IMR-90 (cell line): ENCODE data around the gene CHRM1. TPM values are rescaled to one million over a fixed set of nuclear protein-coding genes. Genes with fewer than 3 reads are reported as not detected.

Source experiments
- ATAC-seq: fragments of 200-7000 bp; cut with Tn5 transposase; 2 replicates; pipeline ENCODE4 v1.9.1; 2020; ENCODE audit warnings: low read depth, mild to moderate bottlenecking, moderate library complexity
- BruUV-seq: library from RNA; stranded (reverse); fragments of 400-500 nt; replicated peaks from 2 replicates; lab custom pipeline; 2021; lab: Mats Ljungman, UMichigan
- CTCF ChIA-PET: fragments of 300-600 bp; formaldehyde crosslinking; extraction: SDS; loops from one replicate; lab custom pipeline; 2021; ENCODE audit warnings: antibody characterized with exemption; lab: Yijun Ruan, JAX
- POLR2A ChIA-PET: fragments of 300-600 bp; sonication (Branson Sonifier 250); formaldehyde crosslinking; loops from one replicate; lab custom pipeline; 2022; ENCODE audit warnings: antibody characterized with exemption; ENCODE audit not compliant: unreplicated experiment; lab: Charles Lee
- DNase-seq: peaks from one replicate; pipeline ENCODE4 v3.0.0; 2013
- H2AFZ ChIP-seq: replicated peaks from 2 replicates; pipeline ENCODE3; 2013; ENCODE audit warnings: low read length, mild to moderate bottlenecking; ENCODE audit not compliant: poor library complexity
- H2AK5ac ChIP-seq: 2 replicates; pipeline ENCODE4 v1.6.1; 2013; ENCODE audit warnings: low read depth, low read length, inconsistent platforms
- H2AK9ac ChIP-seq: replicated peaks from 2 replicates; pipeline ENCODE3; 2013; ENCODE audit warnings: mild to moderate bottlenecking, low read depth, low read length, moderate library complexity; ENCODE audit not compliant: poor library complexity
- H2BK120ac ChIP-seq: 2 replicates; pipeline ENCODE4 v1.6.1; 2013; ENCODE audit warnings: low read depth, low read length, inconsistent platforms
- H2BK15ac ChIP-seq: 3 replicates; pipeline ENCODE4 v1.6.1; 2013; ENCODE audit warnings: low read depth, low read length, inconsistent platforms
- H2BK20ac ChIP-seq: 2 replicates; pipeline ENCODE4 v1.6.1; 2013; ENCODE audit warnings: low read depth, mild to moderate bottlenecking, inconsistent platforms, low read length, moderate library complexity
- H2BK5ac ChIP-seq: 2 replicates; pipeline ENCODE4 v1.6.1; 2013; ENCODE audit warnings: mild to moderate bottlenecking, low read depth, low read length, inconsistent platforms; ENCODE audit not compliant: poor library complexity, severe bottlenecking
- H3K14ac ChIP-seq: replicated peaks from 2 replicates; pipeline ENCODE4 v1.6.1; 2013; ENCODE audit warnings: low read depth, low read length, inconsistent platforms
- H3K18ac ChIP-seq: 2 replicates; pipeline ENCODE4 v1.6.1; 2013; ENCODE audit warnings: low read depth, low read length, control low read depth
- H3K23ac ChIP-seq: 2 replicates; pipeline ENCODE4 v1.6.1; 2013; ENCODE audit warnings: low read depth, low read length, inconsistent platforms
- H3K27ac ChIP-seq: 2 replicates; pipeline ENCODE4 v1.5.1; 2013; ENCODE audit warnings: mild to moderate bottlenecking, control low read depth, low read length; ENCODE audit not compliant: insufficient read depth
- H3K27me3 ChIP-seq: 2 replicates; pipeline ENCODE4 v1.6.1; 2013; ENCODE audit warnings: low read length; ENCODE audit not compliant: control insufficient read depth, insufficient read depth
- H3K36me3 ChIP-seq: 2 replicates; pipeline ENCODE4 v1.6.1; 2013; ENCODE audit warnings: low read length, mixed read lengths; ENCODE audit not compliant: control insufficient read depth, insufficient read depth
- H3K4ac ChIP-seq: 2 replicates; pipeline ENCODE4 v1.6.1; 2013; ENCODE audit warnings: low read depth, low read length, inconsistent platforms
- H3K4me1 ChIP-seq: 2 replicates; pipeline ENCODE4 v1.6.1; 2013; ENCODE audit warnings: low read length, mixed read lengths; ENCODE audit not compliant: control insufficient read depth, insufficient read depth
- H3K4me2 ChIP-seq: 2 replicates; pipeline ENCODE4 v1.6.1; 2013; ENCODE audit warnings: low read depth, mild to moderate bottlenecking, control low read depth, low read length, moderate library complexity
- H3K4me3 ChIP-seq: 2 replicates; pipeline ENCODE4 v1.5.1; 2013; ENCODE audit warnings: low read depth, mild to moderate bottlenecking, control low read depth, low read length, moderate library complexity; ENCODE audit not compliant: insufficient read depth
- H3K56ac ChIP-seq: 2 replicates; pipeline ENCODE4 v1.6.1; 2013; ENCODE audit warnings: low read length, inconsistent platforms; ENCODE audit not compliant: insufficient read depth; ENCODE audit errors: extremely low read depth
- H3K79me1 ChIP-seq, 2 experiments: 2 replicates each; pipeline ENCODE4 v1.6.1; 2013; ENCODE audit warnings: low read length in 2 of 2, inconsistent platforms in 1 of 2, low read depth in 1 of 2
- H3K9ac ChIP-seq: 2 replicates; pipeline ENCODE4 v1.6.1; 2013; ENCODE audit warnings: low read depth, low read length, control low read depth
- H3K9me1 ChIP-seq: 2 replicates; pipeline ENCODE4 v1.6.1; 2013; ENCODE audit warnings: low read length, inconsistent platforms; ENCODE audit not compliant: insufficient read depth
- H3K9me3 ChIP-seq: 2 replicates; pipeline ENCODE4 v1.6.1; 2013; ENCODE audit warnings: low read length; ENCODE audit not compliant: control insufficient read depth, insufficient read depth
- H4K20me1 ChIP-seq: 2 replicates; pipeline ENCODE4 v1.6.1; 2013; ENCODE audit warnings: low read length, inconsistent platforms; ENCODE audit not compliant: insufficient read depth
- H4K5ac ChIP-seq: 2 replicates; pipeline ENCODE4 v1.6.1; 2013; ENCODE audit warnings: mild to moderate bottlenecking, low read depth, low read length, control low read depth
- H4K8ac ChIP-seq, 2 experiments: 2 replicates each; pipeline ENCODE4 v1.6.1; 2013; ENCODE audit warnings: low read depth in 2 of 2, low read length in 2 of 2, control low read depth in 1 of 2, inconsistent platforms in 1 of 2
- H4K91ac ChIP-seq: 2 replicates; pipeline ENCODE4 v1.6.1; 2013; ENCODE audit warnings: low read depth, low read length, inconsistent platforms; ENCODE audit not compliant: insufficient read depth
- CEBPB ChIP-seq: IDR thresholded peaks from 2 replicates; pipeline ENCODE4 v1.6.1; 2012; ENCODE audit warnings: low read depth, low read length, improper control_type of control experiment
- FOS ChIP-seq: fragments of 150-350 bp; IDR thresholded peaks from 2 replicates; pipeline ENCODE4 v1.6.1; 2016; ENCODE audit warnings: low read depth, low read length
- MXI1 ChIP-seq: IDR thresholded peaks from 2 replicates; pipeline ENCODE4 v1.6.1; 2012; ENCODE audit warnings: low read depth, mild to moderate bottlenecking, low read length, moderate library complexity, borderline replicate concordance
- NFE2L2 ChIP-seq: fragments of 150-350 bp; IDR thresholded peaks from 2 replicates; pipeline ENCODE4 v1.6.1; 2016; ENCODE audit warnings: low read depth, mild to moderate bottlenecking, low read length
- POLR2A ChIP-seq: IDR thresholded peaks from 2 replicates; pipeline ENCODE4 v1.6.1; 2012; ENCODE audit warnings: mild to moderate bottlenecking, low read depth, low read length
- SMC3 ChIP-seq: fragments of 150-350 bp; IDR thresholded peaks from 2 replicates; pipeline ENCODE4 v1.6.1; 2016; ENCODE audit warnings: low read depth, mild to moderate bottlenecking, antibody characterized with exemption, low read length, moderate library complexity
- WGBS, 2 experiments: methylation state at CpG; one replicate each; pipeline versions ENCODE4 v1.1.5 to v1.1.7; 2013; ENCODE audit warnings: missing lambda C conversion rate in 2 of 2; ENCODE audit not compliant: insufficient read length in 1 of 2; ENCODE audit errors: extremely low coverage in 2 of 2; 5-methylcytosine and 5-hydroxymethylcytosine counted together
- dilution Hi-C: fragments of 300-500 bp; cut with HindIII; formaldehyde crosslinking; loops from one replicate; pipeline ENCODE4 v1.14.3; 2018; ENCODE audit warnings: low sequenced_read_pairs; ENCODE audit not compliant: unreplicated experiment
- in situ Hi-C: fragments of 300-500 bp; cut with MboI; formaldehyde crosslinking; loops from 3 replicates; pipeline ENCODE4 v1.14.3; 2019; ENCODE audit warnings: low sequenced_read_pairs, inconsistent platforms, mixed read lengths
- intact Hi-C: fragments of 100-400 bp; cut with micrococcal nuclease; formaldehyde crosslinking; loops from 2 replicates; pipeline ENCODE4 v1.10.0; 2022
- polyA plus RNA-seq, 3 experiments: library from polyadenylated mRNA; depleted of rRNA; stranded (reverse); fragments of >200 nt; gene quantifications; 2 replicates each; pipeline ENCODE4 v1.2.3, GENCODE V29; 2012; ENCODE audit warnings: low replicate concordance in 1 of 3
- total RNA-seq: library from RNA; depleted of rRNA; stranded (reverse); fragments of >200 nt; gene quantifications from 2 replicates; pipeline ENCODE4 v1.2.3, GENCODE V29; 2012
- TF ChIP-seq, protein P1 (sequence below): conservative IDR thresholded peaks from 2 replicates; pipeline ENCODE4 v1.5.1; 2012; ENCODE audit warnings: mild to moderate bottlenecking, low read depth, low read length, improper control_type of control experiment
- TF ChIP-seq, protein P2 (sequence below): fragments of 150-350 bp; IDR thresholded peaks from 2 replicates; pipeline ENCODE4 v1.6.1; 2017; ENCODE audit warnings: mild to moderate bottlenecking, antibody characterized with exemption, low read length, low read depth

CHRM1 gene
- total and polyA plus RNA-seq, 2 of the 4 experiments (the other 2 are of a cell fraction), result not detected

DNA sequence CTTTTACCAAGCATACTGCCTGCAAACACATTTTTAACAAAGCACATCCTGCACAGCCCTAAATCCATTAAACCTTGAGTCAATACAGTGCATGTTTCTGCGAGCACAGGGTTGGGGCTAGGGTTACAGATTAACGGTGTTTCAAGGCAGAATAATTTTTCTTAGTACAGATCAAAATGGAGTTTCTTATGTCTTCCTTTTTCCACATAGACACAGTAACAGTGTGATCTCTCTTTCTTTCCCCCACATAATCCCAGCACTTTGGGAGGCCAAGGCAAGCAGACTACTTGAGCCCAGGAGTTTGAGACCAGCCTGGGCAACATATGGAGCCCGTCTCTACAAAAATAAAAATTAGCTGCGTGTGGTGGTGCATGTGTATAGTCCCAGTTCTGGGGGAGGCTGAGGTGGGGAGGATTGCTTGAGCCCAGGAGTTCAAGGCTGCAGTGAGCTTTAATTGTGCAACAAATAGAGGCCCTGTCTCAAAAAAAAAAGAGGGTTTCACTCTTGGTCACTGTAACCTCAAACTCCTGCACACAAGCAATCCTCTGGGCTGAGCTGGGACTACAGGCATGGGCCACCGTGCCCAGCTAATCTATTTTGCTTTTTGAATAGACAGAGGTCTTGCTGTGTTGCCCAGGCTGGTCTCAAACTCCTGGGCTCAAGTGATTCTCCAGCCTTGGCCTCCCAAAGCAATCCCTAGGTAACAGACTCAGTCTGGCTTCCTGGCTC is 60.2 kb downstream of the CHRM1 start:
- dilution Hi-C loops (no loop called here), intact Hi-C loops (loop anchor here (5.0 kb wide), 2 partner anchors 134 to 249 kb away; partner anchors contain the start of genes EML3, HNRNPUL2, ROM1 and TTC9C), in situ Hi-C loops (loop anchor here (25.0 kb wide), 1 partner anchor 474 kb away; no protein-coding TSS in a partner anchor)
- WGBS, 2 experiments, result 100% methylated on average over 2 of the region's 5 CpGs; no CpG with 5 or more reads in 1 of the 2 experiments
- Histone ChIP-seq H3K4me2 (no peak overlapping the region), H3K36me3 (no peaks in the 10 kb centered on the region; the same call in 1 of the 2 replicates), H3K4me3 (no peak overlapping the region), H2AFZ (no peak overlapping the region), H2AK5ac (no peak overlapping the region), H3K9ac (no peak overlapping the region), H3K56ac (no peak overlapping the region), H4K8ac (no peak overlapping the region), H3K23ac (no peak overlapping the region), H3K27me3 (no peaks in the 10 kb centered on the region), H3K9me3 (no peaks in the 10 kb centered on the region), H2BK20ac (no peak overlapping the region), H4K20me1 (peaks cover 4% of the 10 kb centered on the region), H4K91ac (no peak overlapping the region), H3K4me1 (no peaks in the 10 kb centered on the region), H3K79me1 (peaks cover 23 to 32% of the 10 kb centered on the region in 2 experiments), H3K18ac (no peak overlapping the region), H2BK15ac (no peak overlapping the region), H2BK5ac (no peak overlapping the region), H2AK9ac (no peak overlapping the region), H4K5ac (no peak overlapping the region), H3K9me1 (0 out of 2 replicates have a peak, but pooled peaks cover 3% of the 10 kb centered on the region), H3K27ac (no peak overlapping the region), H3K14ac (no peak overlapping the region), H3K4ac (no peak overlapping the region), H2BK120ac (no peak overlapping the region)
- TF ChIP-seq, protein P1, sequence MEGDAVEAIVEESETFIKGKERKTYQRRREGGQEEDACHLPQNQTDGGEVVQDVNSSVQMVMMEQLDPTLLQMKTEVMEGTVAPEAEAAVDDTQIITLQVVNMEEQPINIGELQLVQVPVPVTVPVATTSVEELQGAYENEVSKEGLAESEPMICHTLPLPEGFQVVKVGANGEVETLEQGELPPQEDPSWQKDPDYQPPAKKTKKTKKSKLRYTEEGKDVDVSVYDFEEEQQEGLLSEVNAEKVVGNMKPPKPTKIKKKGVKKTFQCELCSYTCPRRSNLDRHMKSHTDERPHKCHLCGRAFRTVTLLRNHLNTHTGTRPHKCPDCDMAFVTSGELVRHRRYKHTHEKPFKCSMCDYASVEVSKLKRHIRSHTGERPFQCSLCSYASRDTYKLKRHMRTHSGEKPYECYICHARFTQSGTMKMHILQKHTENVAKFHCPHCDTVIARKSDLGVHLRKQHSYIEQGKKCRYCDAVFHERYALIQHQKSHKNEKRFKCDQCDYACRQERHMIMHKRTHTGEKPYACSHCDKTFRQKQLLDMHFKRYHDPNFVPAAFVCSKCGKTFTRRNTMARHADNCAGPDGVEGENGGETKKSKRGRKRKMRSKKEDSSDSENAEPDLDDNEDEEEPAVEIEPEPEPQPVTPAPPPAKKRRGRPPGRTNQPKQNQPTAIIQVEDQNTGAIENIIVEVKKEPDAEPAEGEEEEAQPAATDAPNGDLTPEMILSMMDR, result no peak
- TF ChIP-seq NFE2L2, result no peak
- no peak for TF ChIP-seq MXI1
- no peak for TF ChIP-seq FOS
- no peak for TF ChIP-seq SMC3
- TF ChIP-seq, protein P2, sequence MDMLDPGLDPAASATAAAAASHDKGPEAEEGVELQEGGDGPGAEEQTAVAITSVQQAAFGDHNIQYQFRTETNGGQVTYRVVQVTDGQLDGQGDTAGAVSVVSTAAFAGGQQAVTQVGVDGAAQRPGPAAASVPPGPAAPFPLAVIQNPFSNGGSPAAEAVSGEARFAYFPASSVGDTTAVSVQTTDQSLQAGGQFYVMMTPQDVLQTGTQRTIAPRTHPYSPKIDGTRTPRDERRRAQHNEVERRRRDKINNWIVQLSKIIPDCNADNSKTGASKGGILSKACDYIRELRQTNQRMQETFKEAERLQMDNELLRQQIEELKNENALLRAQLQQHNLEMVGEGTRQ, result no peak
- TF ChIP-seq POLR2A, result no peak
- no peak for TF ChIP-seq CEBPB
- ChIA-PET POLR2A (interaction anchor here (0.6 kb wide), 1 partner anchor 21 kb away, joined by 3 read pairs; no protein-coding TSS in a partner anchor), CTCF (interaction anchor here (1.0 kb wide), 1 partner anchor 74 kb away, joined by 5 read pairs; no protein-coding TSS in a partner anchor)
- no TSS peak for BruUV-seq
- ATAC-seq (no peak), DNase-seq (no peak)
